Measurements from ENCODE around the gene SHMT2. TPM values are rescaled to one million over a fixed set of nuclear protein-coding genes. Genes with fewer than 3 reads are reported as not detected.

The SHMT2 gene
- total RNA-seq, 1 donor from 2014 or later, result 197 TPM

DNA sequence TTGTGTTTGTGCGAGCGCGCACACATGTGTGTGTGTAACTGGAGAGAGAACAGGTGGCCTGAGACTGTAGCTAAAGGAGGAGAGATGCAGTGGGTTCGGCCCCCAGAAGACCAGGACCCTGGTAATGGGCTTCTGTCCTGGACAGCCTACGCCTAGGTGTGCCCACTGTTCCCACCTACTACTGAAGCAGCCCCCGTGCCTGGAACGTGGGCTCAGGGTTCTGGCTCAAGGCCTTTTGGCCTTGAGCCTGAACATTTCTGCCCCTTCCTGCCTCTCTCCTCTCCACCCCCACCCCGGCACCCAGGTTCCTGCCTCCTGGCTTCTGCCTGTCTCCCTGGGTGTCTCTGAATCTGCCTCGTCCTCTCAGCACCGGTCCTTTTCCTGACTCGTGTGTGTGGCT, 14.4 kb upstream of the SHMT2 start:
- Mint-ChIP-seq H3K36me3 (ENCODE audit: low read depth, unreplicated experiment) (peaks cover 11% of the 10 kb centered on the region), H3K27ac (ENCODE audit: unreplicated experiment) (peak overlapping the region; percentile 12), H3K4me3 (ENCODE audit: unreplicated experiment) (peak overlapping the region; percentile 70), H3K27me3 (ENCODE audit: low read depth, unreplicated experiment) (peaks cover 33% of the 10 kb centered on the region), H3K9me3 (ENCODE audit: unreplicated experiment) (no peaks in the 10 kb centered on the region), H3K4me1 (ENCODE audit: low read depth, unreplicated experiment) (peaks cover 40% of the 10 kb centered on the region)
- DNase-seq (ENCODE audit: low read depth), result no peak
- peaks cover 3% of the 10 kb centered on the region for H3K9me3 ChIP-seq (ENCODE audit: insufficient read depth, low read depth, low read length)
- H4K20me1 ChIP-seq (ENCODE audit: insufficient read depth, low read length), result peaks cover 77% of the 10 kb centered on the region
- no peak overlapping the region for H2AFZ ChIP-seq (ENCODE audit: low read depth, low read length)
- no peak overlapping the region for H3K9ac ChIP-seq (ENCODE audit: low read length)
- no peaks in the 10 kb centered on the region for H3K36me3 ChIP-seq (ENCODE audit: insufficient read depth, low read length)
- H3K79me2 ChIP-seq (ENCODE audit: insufficient read depth, low read length), result no peaks in the 10 kb centered on the region
- H3K4me3 ChIP-seq (ENCODE audit: insufficient read depth, low read depth, low read length), result no peak overlapping the region
- H3K27me3 ChIP-seq (ENCODE audit: insufficient read depth, low read length), result peaks cover 45% of the 10 kb centered on the region
- H3K4me1 ChIP-seq (ENCODE audit: insufficient read depth, low read length), result peaks cover 11% of the 10 kb centered on the region
- no peak overlapping the region for H3K4me2 ChIP-seq (ENCODE audit: low read length)
- no peak for FAIRE-seq
- TF ChIP-seq EZH2 (IDR thresholded peaks at IDR 0.05; ENCODE audit: insufficient read depth, low read length), result no peak
- TF ChIP-seq, protein P1, sequence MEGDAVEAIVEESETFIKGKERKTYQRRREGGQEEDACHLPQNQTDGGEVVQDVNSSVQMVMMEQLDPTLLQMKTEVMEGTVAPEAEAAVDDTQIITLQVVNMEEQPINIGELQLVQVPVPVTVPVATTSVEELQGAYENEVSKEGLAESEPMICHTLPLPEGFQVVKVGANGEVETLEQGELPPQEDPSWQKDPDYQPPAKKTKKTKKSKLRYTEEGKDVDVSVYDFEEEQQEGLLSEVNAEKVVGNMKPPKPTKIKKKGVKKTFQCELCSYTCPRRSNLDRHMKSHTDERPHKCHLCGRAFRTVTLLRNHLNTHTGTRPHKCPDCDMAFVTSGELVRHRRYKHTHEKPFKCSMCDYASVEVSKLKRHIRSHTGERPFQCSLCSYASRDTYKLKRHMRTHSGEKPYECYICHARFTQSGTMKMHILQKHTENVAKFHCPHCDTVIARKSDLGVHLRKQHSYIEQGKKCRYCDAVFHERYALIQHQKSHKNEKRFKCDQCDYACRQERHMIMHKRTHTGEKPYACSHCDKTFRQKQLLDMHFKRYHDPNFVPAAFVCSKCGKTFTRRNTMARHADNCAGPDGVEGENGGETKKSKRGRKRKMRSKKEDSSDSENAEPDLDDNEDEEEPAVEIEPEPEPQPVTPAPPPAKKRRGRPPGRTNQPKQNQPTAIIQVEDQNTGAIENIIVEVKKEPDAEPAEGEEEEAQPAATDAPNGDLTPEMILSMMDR (IDR thresholded peaks at IDR 0.05; ENCODE audit: insufficient read depth, low read depth, low read length), result no peak
- no peak overlapping the region for H3K27ac ChIP-seq (ENCODE audit: low read depth, low read length)

DNA sequence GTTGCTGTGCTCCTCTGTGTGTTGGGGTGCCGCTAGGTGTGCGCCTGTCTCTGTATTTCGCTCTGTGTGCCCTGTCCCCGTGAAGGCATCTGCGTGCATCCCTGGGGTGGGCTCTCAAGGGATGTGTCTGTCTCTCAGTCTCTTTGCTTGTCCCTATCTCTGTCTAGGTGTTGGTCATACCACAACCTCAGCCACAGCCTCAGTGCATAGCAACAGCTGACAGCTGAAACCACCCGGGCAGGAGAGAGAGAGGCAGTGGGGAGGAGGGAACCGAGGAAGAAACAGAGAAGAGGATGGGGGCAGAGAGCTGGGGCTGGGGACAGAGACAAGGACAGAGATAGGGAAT, 13.9 kb upstream of the SHMT2 start:
- Mint-ChIP-seq H3K27me3 (ENCODE audit: low read depth, unreplicated experiment) (peaks cover 35% of the 10 kb centered on the region), H3K4me1 (ENCODE audit: low read depth, unreplicated experiment) (peaks cover 40% of the 10 kb centered on the region), H3K4me3 (ENCODE audit: unreplicated experiment) (peak overlapping the region; percentile 70), H3K9me3 (ENCODE audit: unreplicated experiment) (no peaks in the 10 kb centered on the region), H3K36me3 (ENCODE audit: low read depth, unreplicated experiment) (peaks cover 9% of the 10 kb centered on the region), H3K27ac (ENCODE audit: unreplicated experiment) (peak overlapping the region; percentile 12)
- H3K9me3 ChIP-seq (ENCODE audit: insufficient read depth, low read depth, low read length), result peaks cover 3% of the 10 kb centered on the region
- peaks cover 74% of the 10 kb centered on the region for H4K20me1 ChIP-seq (ENCODE audit: insufficient read depth, low read length)
- H3K36me3 ChIP-seq (ENCODE audit: insufficient read depth, low read length), result no peaks in the 10 kb centered on the region
- DNase-seq (ENCODE audit: low read depth) (no peak), FAIRE-seq (no peak)
- TF ChIP-seq EZH2 (IDR thresholded peaks at IDR 0.05; ENCODE audit: insufficient read depth, low read length), result no peak
- TF ChIP-seq, protein P1 (IDR thresholded peaks at IDR 0.05; ENCODE audit: insufficient read depth, low read depth, low read length), result no peak
- H3K9ac ChIP-seq (ENCODE audit: low read length), result no peak overlapping the region
- peaks cover 49% of the 10 kb centered on the region for H3K27me3 ChIP-seq (ENCODE audit: insufficient read depth, low read length)
- H3K4me2 ChIP-seq (ENCODE audit: low read length), result peak overlapping the region; percentile 84
- H3K27ac ChIP-seq (ENCODE audit: low read depth, low read length), result no peak overlapping the region
- H3K79me2 ChIP-seq (ENCODE audit: insufficient read depth, low read length), result no peaks in the 10 kb centered on the region
- peaks cover 11% of the 10 kb centered on the region for H3K4me1 ChIP-seq (ENCODE audit: insufficient read depth, low read length)
- no peak overlapping the region for H2AFZ ChIP-seq (ENCODE audit: low read depth, low read length)
- no peak overlapping the region for H3K4me3 ChIP-seq (ENCODE audit: insufficient read depth, low read depth, low read length)

DNA sequence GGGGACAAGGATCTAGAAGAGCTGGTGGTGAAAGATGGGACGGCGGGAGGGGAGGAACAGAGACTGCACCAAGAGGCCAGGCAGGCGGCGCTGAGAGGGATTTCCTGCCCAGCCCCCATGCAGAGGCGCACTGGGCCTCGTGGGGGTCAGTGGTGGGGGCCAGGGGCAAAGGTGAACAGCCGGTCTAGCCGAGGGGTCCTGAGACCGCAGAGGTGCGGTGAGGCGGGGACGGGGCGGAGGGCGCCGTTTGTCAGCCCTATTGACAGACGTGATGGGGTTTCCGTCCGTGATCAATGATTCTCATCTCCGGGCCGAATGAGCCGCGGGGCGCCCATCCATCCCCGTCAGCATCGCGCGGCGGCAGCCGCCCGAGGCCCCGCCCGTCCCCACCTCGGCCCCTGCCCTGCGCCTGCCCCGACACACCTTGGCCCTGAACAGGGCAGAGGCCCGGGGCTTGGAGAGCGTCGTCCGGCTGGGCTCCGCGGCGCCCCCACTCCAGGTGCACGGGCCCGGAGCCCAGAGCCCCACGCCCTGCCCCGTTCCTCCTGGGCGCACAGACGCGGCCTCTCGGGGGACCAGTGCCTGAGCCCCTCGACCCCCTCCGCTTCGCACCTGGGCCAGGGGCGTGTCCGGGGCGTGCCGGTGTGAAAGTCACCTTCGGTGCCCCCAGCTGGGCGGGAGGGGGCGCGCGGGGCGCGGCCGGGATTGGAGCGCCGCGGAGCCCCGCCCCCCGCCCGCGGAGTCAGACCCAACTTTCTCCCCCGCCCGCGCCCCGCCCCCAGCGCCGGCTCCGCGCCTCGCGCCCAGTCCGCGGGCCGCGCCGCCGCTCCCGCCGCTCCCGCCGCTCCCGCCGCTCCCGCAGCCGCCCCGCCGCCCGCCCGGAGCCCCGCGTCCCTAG, 13.2 kb upstream of the SHMT2 start, which contains the start of gene NXPH4:
TSS of gene NXPH4 (plus strand) at position 781 of the 898 bp plus-strand sequence. CDS start 176 bp downstream, outside the sequence.
- Histone ChIP-seq H3K4me1 (ENCODE audit: insufficient read depth, low read length) (peaks cover 11% of the 10 kb centered on the region), H3K9me3 (ENCODE audit: insufficient read depth, low read depth, low read length) (peaks cover 3% of the 10 kb centered on the region), H3K27me3 (ENCODE audit: insufficient read depth, low read length) (peaks cover 55% of the 10 kb centered on the region), H4K20me1 (ENCODE audit: insufficient read depth, low read length) (peaks cover 72% of the 10 kb centered on the region), H3K9ac (ENCODE audit: low read length) (peak within 1 kb of the TSS; percentile 31), H2AFZ (ENCODE audit: low read depth, low read length) (no peak within 1 kb of the TSS), H3K36me3 (ENCODE audit: insufficient read depth, low read length) (no peaks in the 10 kb centered on the region), H3K4me2 (ENCODE audit: low read length) (peak within 1 kb of the TSS; percentile 84), H3K27ac (ENCODE audit: low read depth, low read length) (no peak within 1 kb of the TSS), H3K79me2 (ENCODE audit: insufficient read depth, low read length) (no peaks in the 10 kb centered on the region), H3K4me3 (ENCODE audit: insufficient read depth, low read depth, low read length) (peak within 1 kb of the TSS; percentile 54)
- peaks cover 41% of the 10 kb centered on the region for H3K27me3 Mint-ChIP-seq (ENCODE audit: low read depth, unreplicated experiment)
- H3K27ac Mint-ChIP-seq (ENCODE audit: unreplicated experiment), result peak within 1 kb of the TSS; percentile 96
- TF ChIP-seq, protein P1 (IDR thresholded peaks at IDR 0.05; ENCODE audit: insufficient read depth, low read depth, low read length), result no peak
- peak; percentile 69 for TF ChIP-seq EZH2 (IDR thresholded peaks at IDR 0.05; ENCODE audit: insufficient read depth, low read length)
- no peaks in the 10 kb centered on the region for H3K9me3 Mint-ChIP-seq (ENCODE audit: unreplicated experiment)
- FAIRE-seq (no peak), DNase-seq (ENCODE audit: low read depth) (no peak)
- H3K4me1 Mint-ChIP-seq (ENCODE audit: low read depth, unreplicated experiment), result peaks cover 42% of the 10 kb centered on the region
- H3K36me3 Mint-ChIP-seq (ENCODE audit: low read depth, unreplicated experiment), result peaks cover 9% of the 10 kb centered on the region
- H3K4me3 Mint-ChIP-seq (ENCODE audit: unreplicated experiment), result peak within 1 kb of the TSS; percentile 90
